ENCODE results near the gene DUSP19. TPM values are rescaled to one million over a fixed set of nuclear protein-coding genes. Genes with fewer than 3 reads are reported as not detected.
A peak's percentile ranks its signal among the peaks of the same experiment; 100 is the strongest.
"Not testable (repeated sequence)": the region's sequence is repeated elsewhere in the genome, so short reads cannot be mapped to it uniquely, and the experiment has no call there.

Gene DUSP19
- total and polyA plus RNA-seq, 8 donors = 4.1 to 7.0 (median 5.6) TPM

DNA sequence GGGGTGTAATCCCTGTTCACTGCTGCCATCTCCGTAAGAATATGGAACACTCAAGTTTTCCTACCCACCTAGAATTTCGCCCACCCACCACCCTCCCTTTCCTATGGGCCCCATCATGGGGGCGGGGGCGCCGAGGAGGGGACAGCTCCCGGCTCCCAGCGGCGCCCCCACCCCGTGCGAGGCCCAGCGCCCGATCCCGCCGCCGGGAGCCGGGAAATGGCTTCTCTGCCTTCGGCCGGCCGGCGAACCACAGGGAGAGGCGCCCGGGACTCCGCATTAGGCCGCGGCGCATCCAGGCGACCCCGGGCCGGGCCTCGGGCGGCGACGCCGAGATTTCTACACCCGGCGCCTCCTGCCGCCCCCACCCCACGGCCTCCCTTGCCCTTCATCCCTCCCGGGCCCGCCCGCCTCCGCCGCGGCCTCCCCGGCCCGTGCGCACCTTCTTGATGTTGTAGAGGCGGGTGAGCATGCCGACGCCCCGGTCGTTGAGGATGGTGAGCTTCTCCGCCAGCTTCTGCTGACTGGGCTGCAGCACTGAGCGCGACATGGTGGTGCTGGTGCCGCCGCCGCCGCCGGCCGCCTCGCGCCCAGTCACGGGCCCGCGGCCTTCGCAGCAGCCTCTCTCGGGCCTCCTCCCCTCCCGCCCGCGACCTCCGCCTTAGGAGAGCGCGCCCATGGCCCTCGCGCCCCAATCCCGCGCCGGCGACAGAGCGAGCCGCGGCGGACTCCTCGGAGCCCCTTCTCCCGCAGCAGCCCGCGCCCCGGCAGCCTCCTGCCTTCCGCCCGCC lies 40.8 kb upstream of the DUSP19 start:
- peak; percentile 54 for ATAC-seq
- Histone ChIP-seq H3K4me3 (peak overlapping the region; percentile 56 to 64), H3K27ac (peak overlapping the region; percentile 93 to 99), H3K27me3 (peaks cover 0 to 99% of the 10 kb centered on the region in 2 donors), H3K36me3 (no peaks in the 10 kb centered on the region), H3K4me1 (peaks cover 4 to 34% of the 10 kb centered on the region in 2 donors), H3K9me3 (no peaks in the 10 kb centered on the region)
- TF ChIP-seq, protein P1, sequence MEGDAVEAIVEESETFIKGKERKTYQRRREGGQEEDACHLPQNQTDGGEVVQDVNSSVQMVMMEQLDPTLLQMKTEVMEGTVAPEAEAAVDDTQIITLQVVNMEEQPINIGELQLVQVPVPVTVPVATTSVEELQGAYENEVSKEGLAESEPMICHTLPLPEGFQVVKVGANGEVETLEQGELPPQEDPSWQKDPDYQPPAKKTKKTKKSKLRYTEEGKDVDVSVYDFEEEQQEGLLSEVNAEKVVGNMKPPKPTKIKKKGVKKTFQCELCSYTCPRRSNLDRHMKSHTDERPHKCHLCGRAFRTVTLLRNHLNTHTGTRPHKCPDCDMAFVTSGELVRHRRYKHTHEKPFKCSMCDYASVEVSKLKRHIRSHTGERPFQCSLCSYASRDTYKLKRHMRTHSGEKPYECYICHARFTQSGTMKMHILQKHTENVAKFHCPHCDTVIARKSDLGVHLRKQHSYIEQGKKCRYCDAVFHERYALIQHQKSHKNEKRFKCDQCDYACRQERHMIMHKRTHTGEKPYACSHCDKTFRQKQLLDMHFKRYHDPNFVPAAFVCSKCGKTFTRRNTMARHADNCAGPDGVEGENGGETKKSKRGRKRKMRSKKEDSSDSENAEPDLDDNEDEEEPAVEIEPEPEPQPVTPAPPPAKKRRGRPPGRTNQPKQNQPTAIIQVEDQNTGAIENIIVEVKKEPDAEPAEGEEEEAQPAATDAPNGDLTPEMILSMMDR (IDR thresholded peaks at IDR 0.05) = no peak
- intact Hi-C loops (cut with DNase I) = no loop called here
- peak; percentile 46 to 80 (median 54) for DNase-seq

DNA sequence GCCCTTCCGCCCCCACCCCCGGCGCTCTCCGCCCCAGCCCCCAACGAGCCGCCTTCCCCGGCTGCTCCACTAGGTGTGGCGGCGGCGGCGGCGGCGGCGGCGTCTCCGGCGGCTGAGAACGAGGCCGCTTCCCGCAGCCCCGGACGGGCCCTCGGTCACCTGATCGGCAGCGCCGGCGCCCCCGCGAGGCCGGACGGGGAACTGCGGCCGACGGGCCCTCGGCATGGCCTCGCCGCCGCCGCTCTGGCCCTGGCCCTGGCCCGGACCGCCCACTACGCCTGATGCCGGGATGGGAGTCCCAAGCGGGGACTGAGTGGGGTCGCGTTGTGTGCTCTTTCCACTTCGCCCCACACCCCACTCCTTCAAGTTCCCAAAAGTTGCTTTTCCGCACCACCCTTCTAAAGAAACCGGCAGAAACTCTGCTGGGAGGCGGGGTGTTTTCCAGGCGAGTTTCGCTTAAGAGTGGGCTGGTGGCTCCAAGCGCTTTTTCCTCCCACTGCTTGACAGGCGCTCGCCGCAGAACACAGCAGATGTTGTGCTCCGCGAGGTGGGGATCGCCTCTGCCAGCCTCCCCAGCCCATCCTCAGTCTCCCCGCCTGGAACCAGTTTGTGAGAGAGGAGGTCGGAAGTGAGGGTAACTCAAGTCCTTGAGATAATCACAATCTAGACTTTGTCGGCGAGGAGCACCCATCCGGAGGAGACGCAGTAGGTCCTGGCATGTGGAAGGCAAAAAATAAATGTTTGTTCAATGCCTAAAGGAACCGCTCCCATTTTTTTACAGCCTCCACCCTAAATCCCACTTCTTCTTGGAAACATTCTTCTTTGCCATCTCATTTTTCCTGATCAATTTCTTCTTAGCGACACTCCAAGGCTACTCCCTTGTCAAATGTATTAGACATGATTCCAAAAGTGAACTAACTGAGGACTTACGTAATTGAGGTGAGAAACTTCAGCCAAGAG lies 39.9 kb upstream of the DUSP19 start, which contains the start of gene NCKAP1:
Gene NCKAP1, minus strand, starts transcription at position 117 of the 960 bp plus-strand sequence. CDS start 358 bp downstream, outside the sequence.
- ATAC-seq = peak; percentile 96
- TF ChIP-seq, protein P1 (IDR thresholded peaks at IDR 0.05) = peak; percentile 87 to 95

DNA sequence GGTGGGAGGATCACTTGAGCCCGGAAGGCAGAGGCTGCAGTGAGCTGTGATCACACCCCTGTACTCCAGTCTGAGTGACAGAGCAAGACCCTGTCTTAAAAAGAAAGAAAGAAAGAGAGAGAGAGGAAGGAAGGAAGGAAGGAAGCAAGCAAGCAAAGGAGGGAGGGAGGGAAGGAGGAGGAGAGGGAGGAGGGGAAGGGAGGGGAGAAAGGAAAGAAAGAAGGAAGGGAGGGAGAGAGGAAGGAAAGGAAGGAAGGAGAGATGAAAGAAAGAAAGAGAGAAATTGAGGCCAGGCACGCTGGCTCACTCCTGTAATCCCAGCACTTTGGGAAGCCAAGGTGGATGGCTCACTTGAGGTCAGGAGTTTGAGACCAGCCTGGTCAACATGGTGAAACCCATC lies 37.9 kb upstream of the DUSP19 start:
- TF ChIP-seq, protein P1 (IDR thresholded peaks at IDR 0.05) = no peak
- H3K9me3 ChIP-seq = no peaks in the 10 kb centered on the region
- H3K36me3 ChIP-seq = no peaks in the 10 kb centered on the region
- intact Hi-C loops (cut with DNase I) = no loop called here
- ATAC-seq (no peak), DNase-seq (no peak)
- H3K4me1 ChIP-seq = peaks cover 4 to 20% of the 10 kb centered on the region in 2 donors
- H3K27ac ChIP-seq = no peak overlapping the region
- peaks cover 0 to 90% of the 10 kb centered on the region in 2 donors for H3K27me3 ChIP-seq
- no peak overlapping the region for H3K4me3 ChIP-seq

More for the DNA sequence above, 39.9 kb upstream of the DUSP19 start, which contains the start of gene NCKAP1:
- peak; percentile 80 to 97 (median 90) for DNase-seq
- Histone ChIP-seq H3K27me3 (peaks cover 0 to 92% of the 10 kb centered on the region in 2 donors), H3K36me3 (no peaks in the 10 kb centered on the region), H3K27ac (peak within 1 kb of the TSS; percentile 93 to 99), H3K9me3 (no peaks in the 10 kb centered on the region), H3K4me1 (peaks cover 4 to 32% of the 10 kb centered on the region in 2 donors), H3K4me3 (peak within 1 kb of the TSS; percentile 56 to 64)
- intact Hi-C loops (cut with DNase I) = no loop called here

DNA sequence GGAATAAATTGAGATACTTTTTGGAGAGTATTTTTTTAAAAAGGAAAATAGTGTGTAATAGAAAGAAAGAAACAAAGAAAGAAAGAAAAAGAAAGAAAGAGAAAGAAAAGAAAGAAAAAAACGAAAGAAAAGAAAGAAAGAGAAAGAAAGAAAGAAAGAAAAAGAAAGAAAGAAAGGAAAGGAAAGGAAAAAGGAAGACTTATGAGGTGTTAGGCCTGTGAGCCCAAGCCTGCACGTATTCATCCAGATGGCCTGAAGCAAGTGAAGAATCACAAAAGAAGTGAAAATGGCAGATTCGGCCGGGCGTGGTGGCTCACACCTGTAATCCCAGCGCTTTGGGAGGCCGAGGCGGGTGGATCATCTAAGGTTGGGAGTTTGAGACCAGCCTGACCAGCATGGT lies 35.0 kb upstream of the DUSP19 start:
- ATAC-seq; H3K27ac ChIP-seq; intact Hi-C loops (cut with DNase I); H3K4me3 ChIP-seq; H3K36me3 ChIP-seq; H3K4me1 ChIP-seq; DNase-seq: not testable (repeated sequence)
- Histone ChIP-seq H3K9me3 (peaks cover 0 to 16% of the 10 kb centered on the region in 2 donors), H3K27me3 (peaks cover 0 to 75% of the 10 kb centered on the region in 2 donors)

DNA sequence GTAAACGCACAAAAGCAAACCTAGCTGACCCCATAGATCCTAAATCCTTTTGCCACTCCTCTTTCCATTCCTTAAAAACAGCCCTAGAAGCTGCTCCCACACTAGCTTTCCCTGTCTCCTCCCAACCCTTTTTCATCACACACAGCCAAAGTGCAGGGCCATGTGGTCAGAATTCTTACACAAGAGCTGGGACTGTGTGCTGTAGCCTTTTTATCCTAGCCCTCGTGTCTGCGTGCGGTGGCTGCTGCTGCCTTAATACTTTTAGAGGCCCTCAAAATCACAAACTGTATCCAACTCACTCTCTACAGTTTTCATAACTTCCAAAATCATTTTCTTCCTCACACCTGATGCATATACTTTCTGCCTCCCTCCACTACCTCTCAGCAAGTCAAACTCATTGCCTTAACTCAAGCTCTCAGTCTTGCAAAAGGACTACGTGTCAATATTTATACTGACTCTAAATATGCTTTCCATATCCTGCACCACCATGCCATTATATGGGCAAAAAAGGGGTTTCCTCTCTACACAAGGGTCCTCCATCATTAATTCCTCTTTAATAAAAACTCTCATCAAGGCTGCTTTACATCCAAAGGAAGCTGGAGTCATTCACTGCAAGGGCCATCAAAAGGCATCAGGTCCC lies 30.9 kb upstream of the DUSP19 start:
- Histone ChIP-seq H3K27me3 (peaks cover 0 to 57% of the 10 kb centered on the region in 2 donors), H3K9me3 (peaks cover 0 to 16% of the 10 kb centered on the region in 2 donors)
- H3K4me3 ChIP-seq; H3K27ac ChIP-seq; DNase-seq; H3K4me1 ChIP-seq; H3K36me3 ChIP-seq; ATAC-seq; intact Hi-C loops (cut with DNase I): not testable (repeated sequence)

Data from left lung (tissue), 10 donors.